HepG2 (cell line): ENCODE measurements around the gene VPS25. TPM values are rescaled to one million over a fixed set of nuclear protein-coding genes. Genes with fewer than 3 reads are reported as not detected.

Experiments used
- ASH2L ChIP-seq: fragments of 300-600, 200-600 bp; sonication (generic); IDR thresholded peaks from 2 replicates; pipeline ENCODE4 v1.7.0; 2017; ENCODE audit warnings: low read depth, mild to moderate bottlenecking, moderate library complexity, mixed read lengths, low read length; ENCODE audit not compliant: insufficient read length
- CCAR2 ChIP-seq: fragments of 200-400 bp; formaldehyde crosslinking; optimal IDR thresholded peaks from 2 replicates; pipeline ENCODE3; 2018; ENCODE audit warnings: low read depth, mild to moderate bottlenecking, low read length, moderate library complexity
- ETV5 ChIP-seq: IDR thresholded peaks from 2 replicates; pipeline ENCODE4 v1.6.1; 2018; ENCODE audit warnings: missing biosample characterization, missing genetic modification reagents, inconsistent platforms, borderline replicate concordance
- FOSL1 ChIP-seq: sonication (generic); formaldehyde crosslinking; IDR thresholded peaks from 2 replicates; pipeline ENCODE4 v1.9.0; 2021; ENCODE audit warnings: missing genetic modification reagents, borderline replicate concordance
- HOXA5 ChIP-seq: sonication (generic); formaldehyde crosslinking; IDR thresholded peaks from 2 replicates; pipeline ENCODE4 v1.4.0; 2020; ENCODE audit warnings: missing genetic modification reagents
- JUND ChIP-seq: sonication (generic); formaldehyde crosslinking; IDR thresholded peaks from 2 replicates; pipeline ENCODE4 v1.8.0; 2022; ENCODE audit warnings: mild to moderate bottlenecking, missing genetic modification reagents
- KDM4B ChIP-seq: sonication (generic); formaldehyde crosslinking; IDR thresholded peaks from 2 replicates; pipeline ENCODE4 v1.4.0; 2020; ENCODE audit warnings: missing genetic modification reagents
- RBM22 ChIP-seq: fragments of 200-400 bp; formaldehyde crosslinking; optimal IDR thresholded peaks from 2 replicates; pipeline ENCODE3; 2017; ENCODE audit warnings: mild to moderate bottlenecking, low read length, moderate library complexity
- SOX13 ChIP-seq, 3 experiments: fragments of 450-650 bp in 1 of 3; sonication (generic) in 1 of 3; formaldehyde crosslinking in 1 of 3; IDR thresholded peaks in 2 of 3; conservative IDR thresholded peaks in 1 of 3; 2 replicates each; pipeline versions ENCODE4 v1.5.0 to v1.6.1; 2016 to 2020; ENCODE audit warnings: antibody characterized with exemption in 1 of 3, mild to moderate bottlenecking in 1 of 3, missing compliant biosample characterization in 1 of 3, missing genetic modification reagents in 1 of 3, moderate library complexity in 1 of 3
- ZKSCAN1 ChIP-seq: fragments of 150-350 bp; IDR thresholded peaks from 2 replicates; pipeline ENCODE4 v1.6.1; 2014; ENCODE audit warnings: low read length
- ZNF619 ChIP-seq: sonication (generic); formaldehyde crosslinking; IDR thresholded peaks from 2 replicates; pipeline ENCODE4 v1.4.0; 2020; ENCODE audit warnings: mild to moderate bottlenecking, missing genetic modification reagents
- ZNF713 ChIP-seq: sonication (generic); formaldehyde crosslinking; IDR thresholded peaks from 2 replicates; pipeline ENCODE4 v1.4.0; 2020; ENCODE audit warnings: mild to moderate bottlenecking, missing genetic modification reagents
- polyA plus RNA-seq, 8 experiments: library from polyadenylated mRNA; depleted of rRNA in 3 of 8; stranded (reverse) in 7 of 8; unstranded in 1 of 8; fragments of >200 nt; fragmentation: Illumina TruSeq in 4 of 8; extraction: Trizol in 4 of 8; gene quantifications; 2 replicates each; pipeline versions ENCODE4 v1.2.1 to v1.2.3, GENCODE V29; 2011 to 2016; ENCODE audit warnings: low read depth in 4 of 8, missing spikeins in 1 of 8, mixed read lengths in 1 of 8; ENCODE audit not compliant: insufficient read depth in 1 of 8
- total RNA-seq, 5 experiments: library from RNA; depleted of rRNA; stranded (reverse); fragments of >200 nt; fragmentation: Illumina TruSeq; extraction: Trizol; gene quantifications; 2 replicates each; pipeline ENCODE4 v1.2.3, GENCODE V29; 2016; ENCODE audit warnings: low read depth in 1 of 5
- TF ChIP-seq, protein P1 (sequence below): sonication (generic); formaldehyde crosslinking; IDR thresholded peaks from 2 replicates; pipeline ENCODE4 v1.4.0; 2020; ENCODE audit warnings: missing genetic modification reagents
- TF ChIP-seq, protein P2 (sequence below): sonication (generic); formaldehyde crosslinking; conservative IDR thresholded peaks from 2 replicates; pipeline ENCODE4 v1.4.0; 2020; ENCODE audit warnings: missing genetic modification reagents
- TF ChIP-seq, protein P3 (sequence below): sonication (generic); formaldehyde crosslinking; IDR thresholded peaks from 2 replicates; pipeline ENCODE4 v1.4.0; 2020; ENCODE audit warnings: missing genetic modification reagents
- TF ChIP-seq, protein P4 (sequence below): IDR thresholded peaks from 2 replicates; pipeline ENCODE4 v1.6.1; 2016; ENCODE audit warnings: mild to moderate bottlenecking, missing biosample characterization, missing genetic modification reagents
- TF ChIP-seq, protein P5 (sequence below): IDR thresholded peaks from 2 replicates; pipeline ENCODE4 v1.6.1; 2012; ENCODE audit warnings: inconsistent platforms
- TF ChIP-seq, protein P6 (sequence below): sonication (generic); formaldehyde crosslinking; conservative IDR thresholded peaks from 2 replicates; pipeline ENCODE4 v1.8.1; 2023; ENCODE audit warnings: missing genetic modification reagents

Gene VPS25
- total and polyA plus RNA-seq, 2 of the 13 experiments (the other 11 are each of a cell fraction or from before 2014, with no cell fraction given) = 161 to 249 TPM

DNA sequence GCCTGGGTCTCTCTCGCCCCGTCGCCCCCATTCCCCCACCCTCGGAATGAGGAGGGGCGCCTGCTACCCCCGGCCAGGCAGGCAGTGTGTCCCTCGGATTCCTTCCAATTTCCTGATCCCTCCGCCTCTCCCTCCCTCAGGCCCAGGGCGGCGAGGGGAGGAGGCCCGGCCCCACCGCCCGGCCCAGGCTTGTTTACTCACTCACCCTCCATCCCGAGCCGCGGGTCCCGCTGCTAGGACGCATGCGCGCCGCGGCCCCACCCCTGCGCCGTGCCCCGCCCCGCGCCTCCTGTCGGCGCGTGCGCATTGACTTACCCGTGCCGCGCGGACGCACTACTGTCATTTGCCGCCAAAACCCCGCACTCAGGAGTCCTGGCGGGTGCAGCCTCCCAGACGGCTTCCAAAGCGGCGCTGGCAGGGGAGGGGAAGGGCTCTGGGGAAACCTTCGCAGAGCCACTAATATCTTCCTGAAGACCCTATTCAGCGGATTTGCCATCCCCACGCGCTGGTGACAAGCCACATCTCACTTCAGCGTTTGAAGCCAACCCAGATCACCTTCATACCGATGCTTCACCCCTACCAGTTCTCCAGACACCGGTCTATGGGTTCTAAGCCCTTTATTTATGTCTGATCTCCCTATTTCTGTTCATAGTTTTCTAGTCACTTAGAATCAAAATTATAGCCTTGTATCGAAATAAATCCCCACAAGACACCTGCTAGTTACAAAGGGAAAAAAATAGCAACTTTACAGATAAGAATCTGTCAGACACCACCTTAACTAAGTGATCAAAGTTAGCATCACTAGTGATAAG, 28.2 kb upstream of the VPS25 start, which contains the start of gene EZH1 (continued):
- TF ChIP-seq, protein P1, sequence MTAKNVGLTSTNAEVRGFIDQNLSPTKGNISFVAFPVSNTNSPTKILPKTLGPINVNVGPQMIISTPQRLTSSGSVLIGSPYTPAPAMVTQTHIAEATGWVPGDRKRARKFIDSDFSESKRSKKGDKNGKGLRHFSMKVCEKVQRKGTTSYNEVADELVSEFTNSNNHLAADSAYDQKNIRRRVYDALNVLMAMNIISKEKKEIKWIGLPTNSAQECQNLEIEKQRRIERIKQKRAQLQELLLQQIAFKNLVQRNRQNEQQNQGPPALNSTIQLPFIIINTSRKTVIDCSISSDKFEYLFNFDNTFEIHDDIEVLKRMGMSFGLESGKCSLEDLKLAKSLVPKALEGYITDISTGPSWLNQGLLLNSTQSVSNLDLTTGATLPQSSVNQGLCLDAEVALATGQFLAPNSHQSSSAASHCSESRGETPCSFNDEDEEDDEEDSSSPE = peak; percentile 100
- TF ChIP-seq SOX13 (IDR thresholded peaks at IDR 0.05) = no peak
- no peak for TF ChIP-seq SOX13 (CRISPR knock-in tag; conservative IDR thresholded peaks at IDR 0.05 in 1 of 2, IDR thresholded peaks at IDR 0.05 in 1 of 2)
- TF ChIP-seq, protein P2, sequence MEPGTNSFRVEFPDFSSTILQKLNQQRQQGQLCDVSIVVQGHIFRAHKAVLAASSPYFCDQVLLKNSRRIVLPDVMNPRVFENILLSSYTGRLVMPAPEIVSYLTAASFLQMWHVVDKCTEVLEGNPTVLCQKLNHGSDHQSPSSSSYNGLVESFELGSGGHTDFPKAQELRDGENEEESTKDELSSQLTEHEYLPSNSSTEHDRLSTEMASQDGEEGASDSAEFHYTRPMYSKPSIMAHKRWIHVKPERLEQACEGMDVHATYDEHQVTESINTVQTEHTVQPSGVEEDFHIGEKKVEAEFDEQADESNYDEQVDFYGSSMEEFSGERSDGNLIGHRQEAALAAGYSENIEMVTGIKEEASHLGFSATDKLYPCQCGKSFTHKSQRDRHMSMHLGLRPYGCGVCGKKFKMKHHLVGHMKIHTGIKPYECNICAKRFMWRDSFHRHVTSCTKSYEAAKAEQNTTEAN (CRISPR knock-in tag) = 0 out of 2 replicates have a peak, but pooled peaks have one; percentile 57
- TF ChIP-seq ZNF713 (CRISPR knock-in tag) = 0 out of 2 replicates have a peak, but pooled peaks have one; percentile 79
- TF ChIP-seq, protein P3, sequence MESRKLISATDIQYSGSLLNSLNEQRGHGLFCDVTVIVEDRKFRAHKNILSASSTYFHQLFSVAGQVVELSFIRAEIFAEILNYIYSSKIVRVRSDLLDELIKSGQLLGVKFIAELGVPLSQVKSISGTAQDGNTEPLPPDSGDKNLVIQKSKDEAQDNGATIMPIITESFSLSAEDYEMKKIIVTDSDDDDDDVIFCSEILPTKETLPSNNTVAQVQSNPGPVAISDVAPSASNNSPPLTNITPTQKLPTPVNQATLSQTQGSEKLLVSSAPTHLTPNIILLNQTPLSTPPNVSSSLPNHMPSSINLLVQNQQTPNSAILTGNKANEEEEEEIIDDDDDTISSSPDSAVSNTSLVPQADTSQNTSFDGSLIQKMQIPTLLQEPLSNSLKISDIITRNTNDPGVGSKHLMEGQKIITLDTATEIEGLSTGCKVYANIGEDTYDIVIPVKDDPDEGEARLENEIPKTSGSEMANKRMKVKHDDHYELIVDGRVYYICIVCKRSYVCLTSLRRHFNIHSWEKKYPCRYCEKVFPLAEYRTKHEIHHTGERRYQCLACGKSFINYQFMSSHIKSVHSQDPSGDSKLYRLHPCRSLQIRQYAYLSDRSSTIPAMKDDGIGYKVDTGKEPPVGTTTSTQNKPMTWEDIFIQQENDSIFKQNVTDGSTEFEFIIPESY = peak; percentile 53; the same call in 1 of the 2 replicates
- TF ChIP-seq RBM22 = no peak
- TF ChIP-seq ZNF619 (CRISPR knock-in tag) = peak; percentile 44; the same call in 1 of the 2 replicates
- TF ChIP-seq JUND (CRISPR knock-in tag) = 0 out of 2 replicates have a peak, but pooled peaks have one; percentile 52
- peak; percentile 53 for TF ChIP-seq ETV5 (CRISPR knock-in tag)
- no peak for TF ChIP-seq FOSL1 (CRISPR knock-in tag)
- TF ChIP-seq, protein P4, sequence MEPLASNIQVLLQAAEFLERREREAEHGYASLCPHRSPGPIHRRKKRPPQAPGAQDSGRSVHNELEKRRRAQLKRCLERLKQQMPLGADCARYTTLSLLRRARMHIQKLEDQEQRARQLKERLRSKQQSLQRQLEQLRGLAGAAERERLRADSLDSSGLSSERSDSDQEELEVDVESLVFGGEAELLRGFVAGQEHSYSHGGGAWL (CRISPR knock-in tag) = peak; percentile 14; the same call in 1 of the 2 replicates
- TF ChIP-seq KDM4B (CRISPR knock-in tag) = peak; percentile 13; the same call in 1 of the 2 replicates
- TF ChIP-seq, protein P5, sequence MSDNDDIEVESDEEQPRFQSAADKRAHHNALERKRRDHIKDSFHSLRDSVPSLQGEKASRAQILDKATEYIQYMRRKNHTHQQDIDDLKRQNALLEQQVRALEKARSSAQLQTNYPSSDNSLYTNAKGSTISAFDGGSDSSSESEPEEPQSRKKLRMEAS = peak; percentile 100
- TF ChIP-seq ASH2L = peak; percentile 86
- TF ChIP-seq CCAR2 = no peak
- TF ChIP-seq ZKSCAN1 = no peak
- TF ChIP-seq HOXA5 (CRISPR knock-in tag) = peak; percentile 49; the same call in 1 of the 2 replicates
- TF ChIP-seq, protein P6, sequence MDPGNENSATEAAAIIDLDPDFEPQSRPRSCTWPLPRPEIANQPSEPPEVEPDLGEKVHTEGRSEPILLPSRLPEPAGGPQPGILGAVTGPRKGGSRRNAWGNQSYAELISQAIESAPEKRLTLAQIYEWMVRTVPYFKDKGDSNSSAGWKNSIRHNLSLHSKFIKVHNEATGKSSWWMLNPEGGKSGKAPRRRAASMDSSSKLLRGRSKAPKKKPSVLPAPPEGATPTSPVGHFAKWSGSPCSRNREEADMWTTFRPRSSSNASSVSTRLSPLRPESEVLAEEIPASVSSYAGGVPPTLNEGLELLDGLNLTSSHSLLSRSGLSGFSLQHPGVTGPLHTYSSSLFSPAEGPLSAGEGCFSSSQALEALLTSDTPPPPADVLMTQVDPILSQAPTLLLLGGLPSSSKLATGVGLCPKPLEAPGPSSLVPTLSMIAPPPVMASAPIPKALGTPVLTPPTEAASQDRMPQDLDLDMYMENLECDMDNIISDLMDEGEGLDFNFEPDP (CRISPR knock-in tag) = 0 out of 2 replicates have a peak, but pooled peaks have one; percentile 3
